HEK293 (cell line): ENCODE results near the gene FKBP10.

Experiments used
- CTCF ChIP-seq: fragments of 450-650 bp; formaldehyde crosslinking; IDR thresholded peaks from 2 replicates; pipeline ENCODE4 v1.5.1; 2016; ENCODE audit warnings: missing biosample characterization, missing genetic modification characterization
- PBX3 ChIP-seq: sonication (generic); formaldehyde crosslinking; IDR thresholded peaks from 2 replicates; pipeline ENCODE4 v1.8.1; 2022; ENCODE audit warnings: mild to moderate bottlenecking, moderate library complexity, missing genetic modification reagents
- ZBTB7A ChIP-seq: fragments of 450-650 bp; formaldehyde crosslinking; IDR thresholded peaks from 2 replicates; pipeline ENCODE4 v1.5.1; 2016; ENCODE audit warnings: low read depth, missing biosample characterization, missing genetic modification characterization
- ZNF10 ChIP-seq: fragments of 450-650 bp; formaldehyde crosslinking; IDR thresholded peaks from 2 replicates; pipeline ENCODE4 v1.5.1; 2017; ENCODE audit warnings: missing biosample characterization, missing genetic modification characterization
- ZNF302 ChIP-seq: fragments of 450-650 bp; formaldehyde crosslinking; IDR thresholded peaks from 2 replicates; pipeline ENCODE4 v1.5.1; 2016; ENCODE audit warnings: missing biosample characterization, missing genetic modification characterization, low read depth
- ZNF426 ChIP-seq: fragments of 450-650 bp; formaldehyde crosslinking; IDR thresholded peaks from 2 replicates; pipeline ENCODE4 v1.5.1; 2017; ENCODE audit warnings: missing biosample characterization, missing genetic modification characterization, mild to moderate bottlenecking, inconsistent platforms, moderate library complexity

- TF ChIP-seq CTCF (tag by site-specific recombination) (no peak), ZNF426 (tag by site-specific recombination) (no peak), PBX3 (no peak), ZBTB7A (tag by site-specific recombination) (no peak), ZNF10 (tag by site-specific recombination) (no peak), ZNF302 (tag by site-specific recombination) (no peak)
Observed at GRCh38 chr17:41835214-41835799, 22.5 kb downstream of the FKBP10 start.
